NK-92 treated with Interleukin-12 subunit alpha and Interleukin-12 subunit beta, amount 100 ng/mL, for 24 hours (cell line): Measurements from ENCODE around the gene ALK.
"Not testable (repeated sequence)": the region's sequence is repeated elsewhere in the genome, so short reads cannot be mapped to it uniquely, and the experiment has no call there.

Experiments used
- DNase-seq: peaks from one replicate; lab custom pipeline; 2025; lab: John Stamatoyannopoulos, UW

ALK gene

DNA sequence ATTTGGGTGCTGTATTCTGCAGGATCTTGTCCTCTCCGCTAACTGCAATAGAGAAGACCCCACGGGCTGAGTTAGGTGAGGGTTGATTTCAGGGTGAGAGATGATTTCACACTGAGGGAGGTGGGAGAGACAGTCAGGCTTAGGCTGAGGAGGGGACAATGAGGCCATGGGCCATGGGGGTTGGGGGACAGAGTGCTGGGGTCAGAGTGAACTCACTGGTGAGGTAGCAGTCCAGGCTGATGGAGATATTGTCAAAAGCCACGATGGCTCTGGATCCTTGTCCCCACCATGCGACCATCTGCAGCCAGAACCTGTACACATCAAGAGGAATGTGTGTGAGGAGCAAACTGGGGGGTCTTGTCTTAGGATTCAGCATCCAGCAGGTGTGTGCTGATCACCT is 646.2 kb downstream of the ALK start:
- DNase-seq: no peak

DNA sequence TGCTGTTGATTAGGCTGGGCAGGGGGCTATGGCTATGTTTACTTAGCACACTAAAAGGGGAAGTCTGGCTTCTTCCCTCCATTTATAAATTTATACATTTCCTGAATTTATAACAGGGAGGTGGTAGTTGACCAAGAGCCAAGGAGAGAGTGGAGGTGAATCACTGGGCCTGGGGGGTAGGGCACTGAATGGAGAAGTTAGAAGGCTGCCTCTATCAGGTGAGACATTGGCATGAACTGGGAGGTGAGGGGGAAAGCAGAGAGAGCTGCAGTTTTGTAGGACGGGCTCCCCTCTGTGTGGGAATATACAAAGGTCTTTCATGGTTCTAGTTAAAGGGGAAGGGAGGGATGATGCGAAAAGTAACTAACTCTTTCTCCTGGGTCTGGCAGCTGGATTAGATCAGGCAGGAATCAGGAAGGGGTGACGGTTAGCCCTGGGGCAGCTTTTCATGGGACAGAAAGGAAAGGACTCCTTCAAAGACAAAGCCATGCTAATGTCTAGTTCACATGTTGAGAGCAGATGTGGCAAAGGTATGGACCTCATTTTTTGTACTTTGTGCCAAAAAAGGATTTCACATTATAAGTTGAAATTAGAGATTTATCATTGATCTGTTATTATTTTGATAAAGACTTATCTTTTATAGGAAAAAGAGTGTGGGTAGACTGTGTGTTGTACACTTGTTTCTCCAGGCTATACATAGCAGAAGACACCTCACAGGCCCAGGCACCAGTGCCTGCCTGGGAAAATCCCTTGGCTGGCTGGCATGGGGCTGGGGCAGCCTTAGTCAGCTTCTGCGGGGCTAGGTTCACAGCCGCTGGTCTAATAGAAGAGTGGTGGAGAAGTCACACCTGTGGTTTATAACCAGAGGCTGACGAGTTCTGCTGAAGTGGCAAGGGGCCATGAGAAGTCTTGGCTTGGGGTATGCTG is 647.4 kb downstream of the ALK start:
- DNase-seq: no peak

GRCh38 chr2:29273004-29273684 is 648.2 kb downstream of the ALK start:
- no peak for DNase-seq

GRCh38 chr2:29272311-29272710 is 649.1 kb downstream of the ALK start:
- DNase-seq: no peak

DNA sequence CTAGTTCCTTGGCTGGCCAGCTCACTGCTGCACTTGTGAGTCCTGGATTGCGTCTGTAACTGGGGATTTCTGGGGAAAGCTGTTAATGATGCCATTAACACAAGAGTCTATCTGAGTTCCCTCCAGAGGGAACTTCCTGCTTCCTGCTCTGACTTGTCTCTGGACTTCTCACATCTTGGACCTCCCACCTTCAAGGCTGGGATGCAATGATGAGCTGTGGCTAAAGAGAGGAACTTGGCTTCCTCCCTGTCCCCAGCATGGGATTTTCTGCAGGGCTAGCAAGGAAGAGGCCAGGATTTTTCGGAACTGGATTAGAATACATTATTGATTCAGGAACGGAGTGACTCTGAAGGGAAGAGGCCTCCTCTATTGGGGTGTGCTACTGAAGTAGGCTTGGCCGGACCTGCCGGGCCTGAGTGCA is 650.7 kb downstream of the ALK start:
- DNase-seq: no peak

DNA sequence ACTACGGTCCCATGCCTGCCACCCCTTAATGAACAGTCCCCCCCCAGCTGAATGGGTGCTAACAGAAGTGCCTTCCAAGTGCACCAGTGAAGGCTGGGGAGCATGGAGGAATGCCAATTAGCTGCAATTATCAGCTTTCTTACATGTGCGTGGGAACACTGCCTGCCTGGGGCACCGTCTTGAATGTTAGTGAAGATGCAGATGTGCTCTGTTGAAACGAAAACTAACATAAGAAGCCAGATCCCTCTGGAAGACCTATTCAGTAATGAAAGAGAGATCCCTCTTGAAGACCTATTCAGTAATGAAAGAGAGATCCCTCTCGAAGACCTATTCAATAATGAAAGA is 651.6 kb downstream of the ALK start:
- no peak for DNase-seq

DNA sequence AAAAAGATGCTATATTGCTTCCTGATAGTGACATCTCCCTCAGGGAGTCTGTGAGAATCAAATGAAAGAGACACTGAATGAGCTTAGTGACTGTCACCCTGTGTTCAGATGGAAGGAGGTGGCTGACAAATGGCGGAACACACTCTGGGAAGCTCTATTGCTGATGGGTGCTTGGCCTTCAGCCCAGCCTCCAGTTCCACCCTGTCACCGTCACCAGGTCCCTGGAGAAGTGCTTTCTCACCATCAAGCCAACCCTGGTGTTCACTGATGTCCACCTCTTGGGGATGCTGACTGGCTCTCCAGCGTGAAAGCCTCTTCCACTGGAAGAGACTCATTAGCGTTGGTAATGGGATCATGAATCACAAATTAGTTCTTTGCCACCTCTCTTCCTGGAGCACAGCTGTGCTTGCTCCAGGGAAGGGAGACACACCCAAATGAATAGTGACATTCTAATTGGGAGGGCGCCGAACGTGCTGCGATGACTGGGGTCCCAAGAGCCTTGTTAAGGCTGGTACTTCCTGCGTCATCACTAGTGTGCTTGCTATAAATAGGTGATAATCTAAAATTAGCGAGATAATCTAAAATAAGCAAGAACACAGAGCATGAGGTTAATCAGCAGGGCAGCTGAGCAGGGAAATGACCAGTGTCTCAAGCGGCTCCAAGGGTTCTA is 652.2 kb downstream of the ALK start:
- DNase-seq: no peak

DNA sequence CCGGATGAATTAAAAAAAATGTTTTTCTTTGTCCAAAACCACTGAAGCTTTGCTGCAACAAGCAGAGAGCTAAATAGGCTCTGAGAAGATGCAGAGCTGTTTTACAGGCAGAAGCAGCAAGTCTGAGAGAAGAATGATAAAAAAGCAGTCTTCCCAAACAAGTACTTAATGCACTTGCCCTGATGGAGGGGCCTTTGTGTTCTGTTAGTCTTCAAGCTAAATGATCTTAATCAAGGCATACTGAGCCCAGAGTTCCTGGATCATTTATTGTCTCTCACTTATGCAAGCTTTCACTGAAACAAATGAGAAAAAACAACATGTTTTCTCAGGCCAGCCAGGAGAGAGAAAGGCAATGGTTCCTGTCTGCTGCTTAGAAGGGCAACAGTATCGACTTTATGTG is 653.7 kb downstream of the ALK start:
- DNase-seq: no peak

- no peak for DNase-seq
Measured at GRCh38 chr2:29263886-29264285, 657.5 kb downstream of the ALK start.

- no peak for DNase-seq
Measured at GRCh38 chr2:29262681-29263260, 658.6 kb downstream of the ALK start.

DNA sequence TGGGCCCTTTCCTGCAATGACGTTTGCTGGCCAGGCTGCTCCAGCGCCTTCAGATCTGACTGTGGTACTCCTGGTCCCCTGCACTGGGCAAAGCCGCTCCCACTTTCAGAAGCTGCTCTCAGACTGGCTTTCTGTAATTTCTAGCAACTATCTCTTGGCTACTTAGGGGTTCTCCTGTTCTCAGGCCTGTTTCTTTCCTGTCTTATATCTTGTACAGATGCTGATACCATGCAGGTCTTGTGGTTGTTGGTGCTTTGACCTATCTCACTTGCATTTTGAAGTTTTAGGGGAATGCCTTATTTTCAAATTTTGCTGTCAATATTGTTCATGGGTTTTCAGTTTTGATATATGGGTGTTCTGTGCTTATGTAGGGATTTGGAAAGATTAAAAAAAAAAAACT is 660.4 kb downstream of the ALK start:
- DNase-seq: no peak

- DNase-seq: no peak
Measured at GRCh38 chr2:29260142-29260772, 661.1 kb downstream of the ALK start.

DNA sequence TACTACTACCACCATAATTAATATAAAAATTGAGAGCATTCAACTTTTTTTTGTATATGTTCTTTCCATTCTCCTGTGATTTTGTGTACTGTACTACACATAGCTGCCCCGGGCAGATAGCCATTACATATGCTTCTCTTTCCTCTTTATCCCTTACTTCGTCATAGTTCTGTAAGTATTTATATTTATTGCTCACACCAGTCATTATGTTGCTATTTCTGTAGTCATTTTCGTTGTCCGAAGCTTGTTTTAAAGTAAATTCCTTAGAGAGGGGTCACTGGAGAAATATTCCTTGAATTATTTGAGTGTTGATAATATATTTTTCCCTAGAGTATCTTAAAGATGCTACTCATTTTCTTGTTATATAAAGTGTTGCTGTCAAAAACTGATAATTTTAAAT is 662.2 kb downstream of the ALK start:
- no peak for DNase-seq

DNA sequence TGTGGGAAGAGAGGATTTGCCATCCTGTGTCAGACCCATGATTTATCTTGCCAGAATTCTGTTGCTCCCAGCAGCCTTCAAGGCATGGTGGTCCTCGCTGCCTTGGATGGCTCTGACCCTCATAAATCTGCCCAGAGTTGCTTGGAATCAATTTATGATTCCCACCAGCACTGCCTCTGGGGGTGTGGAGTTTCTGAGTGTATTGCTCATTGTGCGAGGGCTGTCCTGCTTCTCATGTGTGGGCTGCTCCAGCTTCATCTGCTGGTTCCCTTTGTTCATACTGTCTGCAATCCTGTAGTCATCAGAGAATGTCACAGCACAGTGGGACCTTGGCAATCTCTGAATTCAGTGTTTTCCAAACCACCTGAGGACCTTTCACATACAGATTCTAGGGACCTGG is 666.4 kb downstream of the ALK start:
- DNase-seq: no peak

DNA sequence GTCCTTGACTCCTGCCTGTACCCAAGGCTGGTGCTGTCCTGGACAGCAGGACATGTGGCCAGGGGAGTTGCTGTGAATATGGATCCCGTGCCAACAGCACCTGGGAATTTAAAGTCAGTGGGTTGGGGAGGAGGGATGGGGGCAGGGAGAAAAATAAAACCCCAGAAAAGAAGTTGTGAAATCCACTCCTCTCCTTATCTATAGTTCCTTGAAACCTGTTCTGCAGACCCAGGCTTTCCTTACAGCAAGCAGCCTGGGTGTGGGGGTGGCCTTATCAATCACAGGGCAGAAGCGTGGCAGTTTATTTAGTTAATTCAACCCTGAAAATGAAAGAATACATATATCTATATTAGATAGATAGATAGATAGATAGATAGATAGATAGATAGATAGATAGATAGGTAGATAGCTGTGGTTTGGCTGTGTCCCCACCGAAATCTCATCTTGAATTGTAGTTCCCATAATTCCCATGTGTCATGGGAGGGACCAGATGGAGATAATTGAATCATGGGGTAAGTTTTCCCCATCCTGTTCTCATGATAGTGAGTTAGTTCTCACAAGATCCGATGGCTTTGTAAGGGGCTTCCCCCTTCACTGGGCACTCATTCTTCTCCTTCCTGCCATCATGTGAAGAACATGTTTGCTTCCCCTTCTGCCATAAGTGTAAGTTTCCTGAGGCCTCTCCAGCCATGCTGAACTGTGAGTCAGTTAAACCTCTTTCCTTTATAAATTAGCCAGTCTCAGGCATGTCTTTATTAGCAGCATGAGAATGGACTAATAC is 667.7 kb downstream of the ALK start:
- DNase-seq: not testable (repeated sequence)

DNA sequence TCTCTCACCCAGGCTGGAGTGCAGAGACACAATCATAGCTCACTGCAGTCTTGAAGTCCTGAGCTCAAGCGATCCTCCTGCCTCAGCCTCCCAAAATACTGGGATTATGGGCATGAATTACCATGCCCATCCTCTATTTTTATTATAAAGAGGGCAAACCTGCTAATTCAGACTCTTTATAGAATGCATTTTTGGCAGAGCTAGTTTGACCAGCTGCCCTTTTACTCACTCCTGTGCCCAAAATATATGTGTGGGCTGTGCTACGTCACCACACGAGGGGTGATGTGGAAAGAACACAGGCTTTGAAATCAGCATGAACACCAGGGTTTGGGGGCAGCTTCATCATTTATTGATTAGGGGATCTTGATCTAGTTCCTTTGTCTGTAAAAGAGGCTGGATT is 668.4 kb downstream of the ALK start:
- DNase-seq: no peak

- no peak for DNase-seq
Measured at GRCh38 chr2:29251406-29251805, 670.0 kb downstream of the ALK start.

DNA sequence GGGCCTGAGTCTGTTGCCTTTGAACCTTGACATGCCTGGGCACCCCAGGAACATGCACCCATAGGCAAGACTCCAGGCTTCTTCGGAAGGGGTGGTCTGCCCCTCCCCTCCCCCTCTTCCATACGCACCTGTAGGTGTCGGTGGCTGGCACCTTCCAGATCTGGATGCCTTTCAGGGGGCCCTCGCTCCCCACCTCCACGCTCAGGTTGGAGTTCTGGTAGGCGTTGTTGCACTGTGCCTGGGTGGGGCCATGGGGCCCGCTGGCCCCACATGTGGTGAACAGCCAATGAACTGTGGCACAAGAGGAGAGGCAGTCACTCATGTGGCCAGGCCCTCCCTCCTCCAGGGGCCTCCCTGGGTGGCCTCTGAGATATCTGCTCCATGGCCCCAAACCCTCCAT is 670.4 kb downstream of the ALK start:
- DNase-seq: no peak

DNA sequence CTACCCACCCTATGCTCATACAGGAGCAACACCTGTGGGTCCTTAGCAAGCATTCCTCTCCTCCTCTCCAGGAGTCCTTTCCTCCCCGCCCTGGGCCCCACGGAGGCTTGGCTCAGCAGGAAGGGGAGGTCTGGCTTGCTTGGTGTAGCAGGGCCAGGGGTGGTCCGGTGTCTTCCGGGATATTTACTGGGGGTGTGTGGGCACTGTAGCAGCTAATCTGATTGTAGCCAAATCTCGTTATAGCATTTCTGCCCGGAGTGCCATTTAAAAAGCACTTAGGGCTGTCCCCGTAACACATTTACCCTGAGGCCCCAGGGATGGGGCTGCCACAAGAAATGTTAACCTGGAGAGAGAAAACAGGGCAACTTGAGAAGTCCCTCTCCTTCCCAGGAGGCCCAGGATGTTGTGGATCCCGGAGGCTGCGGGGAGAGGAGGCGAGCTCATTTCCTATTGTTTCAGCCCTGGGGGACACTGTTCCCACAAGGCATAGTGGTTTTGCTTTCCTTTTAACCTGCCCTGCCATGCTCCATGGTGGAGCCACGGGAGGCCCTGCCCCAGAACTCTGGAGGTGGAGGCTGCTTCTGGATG is 671.6 kb downstream of the ALK start:
- DNase-seq: no peak

DNA sequence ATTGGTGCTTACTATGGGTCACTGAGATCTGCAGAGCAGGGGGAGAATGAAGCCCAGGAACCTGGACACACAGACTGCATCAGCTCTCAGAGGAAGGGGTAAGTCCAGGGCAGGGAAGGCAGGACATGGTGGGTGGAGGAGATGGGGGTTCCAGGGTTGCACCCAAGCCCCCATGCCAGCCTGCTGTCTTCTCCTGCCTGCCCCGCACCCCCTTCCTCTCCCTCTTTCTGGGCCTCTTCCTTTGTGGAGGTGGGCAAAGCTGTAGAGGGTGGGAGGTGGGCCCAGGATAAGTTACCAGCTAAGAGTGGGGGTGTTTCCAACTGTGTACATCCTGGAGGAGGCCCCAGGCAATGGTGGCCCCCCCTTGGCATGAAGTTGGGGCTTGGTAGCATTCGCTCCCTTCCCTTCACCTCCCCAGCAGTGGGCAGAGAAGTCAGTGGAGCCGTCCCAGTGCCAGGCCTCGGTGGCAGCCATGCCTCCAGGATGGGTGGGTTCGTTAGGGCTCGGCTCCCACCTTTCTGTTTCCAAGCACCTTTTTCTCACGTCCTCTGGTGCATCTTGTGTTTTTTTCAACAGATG is 674.0 kb downstream of the ALK start:
- DNase-seq: no peak
